Measurements from ENCODE around the gene ZNF862.

DNA sequence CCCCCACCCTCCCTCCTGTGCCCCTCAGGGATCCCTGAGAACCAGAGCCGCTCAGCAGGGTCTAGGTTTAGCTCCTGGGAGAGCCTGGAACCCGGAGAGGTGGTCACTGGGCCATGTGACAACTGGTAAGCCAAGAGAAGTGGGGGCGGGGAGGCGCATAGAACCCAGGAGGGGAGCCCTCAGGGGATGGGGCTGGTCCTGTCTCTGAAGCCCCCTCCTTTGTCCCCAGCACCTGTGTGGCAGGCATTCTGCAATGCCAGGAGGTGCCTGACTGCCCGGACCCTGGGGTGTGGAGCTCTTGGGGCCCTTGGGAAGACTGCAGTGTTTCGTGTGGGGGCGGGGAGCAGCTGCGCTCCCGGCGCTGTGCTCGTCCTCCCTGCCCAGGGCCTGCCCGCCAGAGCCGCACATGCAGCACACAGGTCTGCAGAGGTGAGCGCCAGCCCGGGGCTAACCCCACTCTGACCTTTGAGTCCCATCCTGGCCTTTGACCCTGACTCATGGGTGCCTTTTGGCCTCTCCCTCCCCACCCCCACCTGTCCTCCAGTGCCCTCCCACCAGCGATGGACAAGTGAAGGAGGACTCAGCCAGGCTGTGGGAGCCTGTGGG, 22.4 kb upstream of the ZNF862 start:
- TF ChIP-seq, protein P1, sequence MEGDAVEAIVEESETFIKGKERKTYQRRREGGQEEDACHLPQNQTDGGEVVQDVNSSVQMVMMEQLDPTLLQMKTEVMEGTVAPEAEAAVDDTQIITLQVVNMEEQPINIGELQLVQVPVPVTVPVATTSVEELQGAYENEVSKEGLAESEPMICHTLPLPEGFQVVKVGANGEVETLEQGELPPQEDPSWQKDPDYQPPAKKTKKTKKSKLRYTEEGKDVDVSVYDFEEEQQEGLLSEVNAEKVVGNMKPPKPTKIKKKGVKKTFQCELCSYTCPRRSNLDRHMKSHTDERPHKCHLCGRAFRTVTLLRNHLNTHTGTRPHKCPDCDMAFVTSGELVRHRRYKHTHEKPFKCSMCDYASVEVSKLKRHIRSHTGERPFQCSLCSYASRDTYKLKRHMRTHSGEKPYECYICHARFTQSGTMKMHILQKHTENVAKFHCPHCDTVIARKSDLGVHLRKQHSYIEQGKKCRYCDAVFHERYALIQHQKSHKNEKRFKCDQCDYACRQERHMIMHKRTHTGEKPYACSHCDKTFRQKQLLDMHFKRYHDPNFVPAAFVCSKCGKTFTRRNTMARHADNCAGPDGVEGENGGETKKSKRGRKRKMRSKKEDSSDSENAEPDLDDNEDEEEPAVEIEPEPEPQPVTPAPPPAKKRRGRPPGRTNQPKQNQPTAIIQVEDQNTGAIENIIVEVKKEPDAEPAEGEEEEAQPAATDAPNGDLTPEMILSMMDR (conservative IDR thresholded peaks at IDR 0.05; ENCODE audit: low read length): no peak
- no peak for TF ChIP-seq EZH2phosphoT487 (IDR thresholded peaks at IDR 0.05; ENCODE audit: borderline replicate concordance)
